Glutamatergic neuron (in vitro differentiated cells): ENCODE measurements around the gene C19orf44. TPM values are rescaled to one million over a fixed set of nuclear protein-coding genes. Genes with fewer than 3 reads are reported as not detected.
"Not testable (repeated sequence)": the region's sequence is repeated elsewhere in the genome, so short reads cannot be mapped to it uniquely, and the experiment has no call there.

Source experiments
- DNase-seq: peaks from one replicate; pipeline ENCODE4 v3.0.0; 2022
- H3K27ac Mint-ChIP-seq: one replicate; pipeline ENCODE4 v1.8.0; 2020; ENCODE audit warnings: mild to moderate bottlenecking, mixed read lengths, inconsistent platforms; ENCODE audit not compliant: unreplicated experiment
- H3K27me3 Mint-ChIP-seq: one replicate; pipeline ENCODE4 v1.8.0; 2020; ENCODE audit warnings: mild to moderate bottlenecking, moderate library complexity, mixed read lengths, inconsistent platforms; ENCODE audit not compliant: unreplicated experiment
- H3K36me3 Mint-ChIP-seq: one replicate; pipeline ENCODE4 v1.8.0; 2020; ENCODE audit warnings: mild to moderate bottlenecking, mixed read lengths, inconsistent platforms; ENCODE audit not compliant: unreplicated experiment
- H3K4me1 Mint-ChIP-seq: one replicate; pipeline ENCODE4 v1.8.0; 2020; ENCODE audit warnings: mild to moderate bottlenecking, low read depth, mixed read lengths, inconsistent platforms; ENCODE audit not compliant: unreplicated experiment
- H3K4me3 Mint-ChIP-seq: one replicate; pipeline ENCODE4 v1.8.0; 2020; ENCODE audit warnings: mild to moderate bottlenecking, mixed read lengths, inconsistent platforms; ENCODE audit not compliant: unreplicated experiment
- H3K9me3 Mint-ChIP-seq: one replicate; pipeline ENCODE4 v1.8.0; 2020; ENCODE audit warnings: mild to moderate bottlenecking, moderate library complexity, mixed read lengths, inconsistent platforms; ENCODE audit not compliant: unreplicated experiment
- CTCF ChIP-seq: fragments of 200-600 bp; sonication (generic); IDR thresholded peaks from one replicate; pipeline ENCODE4 v1.5.0; 2021; ENCODE audit not compliant: partially characterized antibody, unreplicated experiment
- total RNA-seq: library from RNA; stranded (reverse); fragmentation: NEBNext Ultra II Directional; extraction: Animal tissue kit (Norgen Biotek cat#: 25700); gene quantifications from one replicate; pipeline ENCODE4 v1.2.1, GENCODE V29; 2021; ENCODE audit not compliant: unreplicated experiment

C19orf44 gene
- total RNA-seq, 1 donor from 2014 or later = 5.0 TPM

GRCh38 chr19:16509141-16510061 lies 13.2 kb downstream of the C19orf44 start:
- Mint-ChIP-seq H3K27me3 (no peaks in the 10 kb centered on the region), H3K27ac (no peak overlapping the region), H3K4me1 (no peaks in the 10 kb centered on the region), H3K4me3 (no peak overlapping the region), H3K36me3 (no peaks in the 10 kb centered on the region), H3K9me3 (no peaks in the 10 kb centered on the region)
- no peak for DNase-seq
- no peak for TF ChIP-seq CTCF

- not testable (repeated sequence) for H3K4me3 Mint-ChIP-seq, H3K4me1 Mint-ChIP-seq, H3K27ac Mint-ChIP-seq, H3K9me3 Mint-ChIP-seq, DNase-seq, H3K27me3 Mint-ChIP-seq, H3K36me3 Mint-ChIP-seq
Observed at GRCh38 chr19:16512611-16513010, 16.4 kb downstream of the C19orf44 start.

- no peak overlapping the region for H3K4me3 Mint-ChIP-seq
- no peaks in the 10 kb centered on the region for H3K4me1 Mint-ChIP-seq
- no peak for DNase-seq
Observed at GRCh38 chr19:16514383-16515019, 18.3 kb downstream of the C19orf44 start.

GRCh38 chr19:16516381-16516780 lies 20.2 kb downstream of the C19orf44 start:
- DNase-seq = no peak
- H3K36me3 Mint-ChIP-seq = no peaks in the 10 kb centered on the region
- TF ChIP-seq CTCF = no peak
- peaks cover 1% of the 10 kb centered on the region for H3K27me3 Mint-ChIP-seq
- H3K4me3 Mint-ChIP-seq = no peak overlapping the region
- no peaks in the 10 kb centered on the region for H3K4me1 Mint-ChIP-seq
- H3K27ac Mint-ChIP-seq = no peak overlapping the region
- H3K9me3 Mint-ChIP-seq = no peaks in the 10 kb centered on the region

More at GRCh38 chr19:16514383-16515019, 18.3 kb downstream of the C19orf44 start:
- peaks cover 1% of the 10 kb centered on the region for H3K27me3 Mint-ChIP-seq
- H3K27ac Mint-ChIP-seq = no peak overlapping the region
- H3K36me3 Mint-ChIP-seq = no peaks in the 10 kb centered on the region
- no peaks in the 10 kb centered on the region for H3K9me3 Mint-ChIP-seq
- no peak for TF ChIP-seq CTCF

- H3K9me3 Mint-ChIP-seq = no peaks in the 10 kb centered on the region
- no peak overlapping the region for H3K4me3 Mint-ChIP-seq
- peaks cover 1% of the 10 kb centered on the region for H3K27me3 Mint-ChIP-seq
- no peak overlapping the region for H3K27ac Mint-ChIP-seq
- no peak for DNase-seq
- H3K36me3 Mint-ChIP-seq = no peaks in the 10 kb centered on the region
- TF ChIP-seq CTCF = no peak
- H3K4me1 Mint-ChIP-seq = no peaks in the 10 kb centered on the region
Observed at GRCh38 chr19:16516923-16517610, 20.9 kb downstream of the C19orf44 start.
